ENCODE data around the gene SEC14L1. TPM values are rescaled to one million over a fixed set of nuclear protein-coding genes. Genes with fewer than 3 reads are reported as not detected.
A peak's percentile ranks its signal among the peaks of the same experiment; 100 is the strongest.

The SEC14L1 gene
- total RNA-seq, 1 donor from 2014 or later = 79.6 TPM

DNA sequence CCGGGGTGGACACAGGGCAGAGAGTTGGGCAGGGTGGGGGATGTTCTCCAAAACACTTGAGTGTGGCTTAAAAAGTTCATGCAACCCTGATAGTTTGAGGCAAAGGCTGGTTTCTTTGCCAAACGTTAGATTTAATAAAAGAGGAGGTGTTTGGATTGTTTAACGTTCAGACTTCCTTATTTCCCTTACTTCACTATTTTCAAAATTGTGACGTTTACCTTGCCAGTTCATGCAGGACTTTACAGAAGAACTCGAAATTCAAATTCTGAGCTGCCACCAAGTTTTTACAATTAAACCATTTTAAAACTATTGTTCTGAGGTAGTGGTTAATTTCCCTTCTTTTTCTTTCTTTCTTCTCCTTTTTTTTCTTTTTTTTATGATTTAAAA, 5.5 kb downstream of the SEC14L1 start:
- Mint-ChIP-seq H3K4me3 (peak overlapping the region; percentile 74), H3K9me3 (no peaks in the 10 kb centered on the region), H3K4me1 (peaks cover 71% of the 10 kb centered on the region), H3K36me3 (ENCODE audit: low read depth) (peaks cover 73% of the 10 kb centered on the region), H3K27ac (peak overlapping the region; percentile 76), H3K27me3 (no peaks in the 10 kb centered on the region)
- DNase-seq (no peak), ATAC-seq (ENCODE audit: low read depth) (no peak)
- POLR2A ChIA-PET = interaction anchor here (0.6 to 2.2 kb wide), 7 partner anchors 36 to 1020 kb away, joined by 3 to 7 read pairs (median 5); no protein-coding TSS in a partner anchor
- TF ChIP-seq, protein P1, sequence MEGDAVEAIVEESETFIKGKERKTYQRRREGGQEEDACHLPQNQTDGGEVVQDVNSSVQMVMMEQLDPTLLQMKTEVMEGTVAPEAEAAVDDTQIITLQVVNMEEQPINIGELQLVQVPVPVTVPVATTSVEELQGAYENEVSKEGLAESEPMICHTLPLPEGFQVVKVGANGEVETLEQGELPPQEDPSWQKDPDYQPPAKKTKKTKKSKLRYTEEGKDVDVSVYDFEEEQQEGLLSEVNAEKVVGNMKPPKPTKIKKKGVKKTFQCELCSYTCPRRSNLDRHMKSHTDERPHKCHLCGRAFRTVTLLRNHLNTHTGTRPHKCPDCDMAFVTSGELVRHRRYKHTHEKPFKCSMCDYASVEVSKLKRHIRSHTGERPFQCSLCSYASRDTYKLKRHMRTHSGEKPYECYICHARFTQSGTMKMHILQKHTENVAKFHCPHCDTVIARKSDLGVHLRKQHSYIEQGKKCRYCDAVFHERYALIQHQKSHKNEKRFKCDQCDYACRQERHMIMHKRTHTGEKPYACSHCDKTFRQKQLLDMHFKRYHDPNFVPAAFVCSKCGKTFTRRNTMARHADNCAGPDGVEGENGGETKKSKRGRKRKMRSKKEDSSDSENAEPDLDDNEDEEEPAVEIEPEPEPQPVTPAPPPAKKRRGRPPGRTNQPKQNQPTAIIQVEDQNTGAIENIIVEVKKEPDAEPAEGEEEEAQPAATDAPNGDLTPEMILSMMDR (IDR thresholded peaks at IDR 0.05) = no peak
- CTCF ChIA-PET = interaction anchor here (1.3 kb wide), 1 partner anchor 41 kb away, joined by 3 read pairs; no protein-coding TSS in a partner anchor
- intact Hi-C loops (cut with micrococcal nuclease) = loop anchor here (10.0 kb wide), 1 partner anchor 319 kb away; no protein-coding TSS in a partner anchor

DNA sequence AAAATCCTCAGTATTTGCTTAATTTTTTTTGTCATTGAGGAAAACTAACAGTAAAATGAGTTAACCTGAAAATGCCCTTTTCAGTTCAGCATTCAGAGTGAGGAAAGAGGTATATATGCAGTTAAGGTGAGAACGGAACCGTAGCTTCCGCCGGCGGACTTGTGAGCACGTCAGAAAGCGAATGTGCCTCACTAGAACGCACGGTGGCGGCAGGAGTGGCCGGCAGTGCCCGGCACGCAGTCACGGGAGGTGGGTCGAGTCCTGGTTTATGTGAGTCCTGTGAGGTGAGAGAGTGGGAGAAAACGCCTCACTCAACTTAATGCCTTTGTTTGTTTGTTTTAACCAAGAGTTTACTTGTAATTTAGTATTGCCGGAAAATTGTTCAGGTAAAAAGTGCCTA, 6.1 kb downstream of the SEC14L1 start:
- CTCF ChIA-PET = no interaction called here
- peak; percentile 27 for ATAC-seq (ENCODE audit: low read depth)
- peaks cover 76% of the 10 kb centered on the region for H3K36me3 Mint-ChIP-seq (ENCODE audit: low read depth)

DNA sequence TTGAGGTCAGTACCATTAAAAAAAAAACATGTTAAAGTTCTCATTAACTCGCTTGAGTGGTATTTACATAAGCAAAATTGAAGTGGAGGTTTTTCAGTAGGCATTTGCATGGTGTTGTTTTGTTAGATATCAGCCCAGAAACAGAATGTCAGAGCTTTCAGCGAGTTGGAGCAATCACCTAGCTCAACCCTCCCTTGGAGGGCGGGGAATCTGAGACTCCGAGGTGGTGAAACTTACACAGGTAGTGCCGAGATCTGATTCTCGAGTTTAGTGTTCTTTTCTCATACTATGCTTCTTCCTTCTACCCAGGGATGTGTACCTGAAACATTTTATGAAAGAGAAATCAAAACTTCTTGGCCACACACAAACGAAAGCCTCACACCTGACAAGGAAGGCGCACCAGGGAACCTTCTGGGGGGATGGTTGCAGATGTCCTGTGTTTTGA, 6.6 kb downstream of the SEC14L1 start:
- Mint-ChIP-seq H3K9me3 (no peaks in the 10 kb centered on the region), H3K27me3 (no peaks in the 10 kb centered on the region), H3K27ac (no peak overlapping the region), H3K4me1 (peaks cover 62% of the 10 kb centered on the region), H3K36me3 (ENCODE audit: low read depth) (peaks cover 76% of the 10 kb centered on the region), H3K4me3 (peak overlapping the region; percentile 74)
- DNase-seq = no peak
- ChIA-PET CTCF (no interaction called here), POLR2A (no interaction called here)
- TF ChIP-seq, protein P1 (IDR thresholded peaks at IDR 0.05) = no peak
- ATAC-seq (ENCODE audit: low read depth) = no peak
- intact Hi-C loops (cut with micrococcal nuclease) = loop anchor here (10.0 kb wide), 1 partner anchor 317 kb away; no protein-coding TSS in a partner anchor

More for the DNA sequence above, 6.1 kb downstream of the SEC14L1 start:
- Mint-ChIP-seq H3K27me3 (no peaks in the 10 kb centered on the region), H3K27ac (no peak overlapping the region), H3K9me3 (no peaks in the 10 kb centered on the region), H3K4me3 (peak overlapping the region; percentile 74), H3K4me1 (peaks cover 66% of the 10 kb centered on the region)
- TF ChIP-seq, protein P1 (IDR thresholded peaks at IDR 0.05) = no peak
- no peak for DNase-seq
- intact Hi-C loops (cut with micrococcal nuclease) = loop anchor here (10.0 kb wide), 1 partner anchor 318 kb away; no protein-coding TSS in a partner anchor
- POLR2A ChIA-PET = interaction anchor here (0.6 to 1.3 kb wide), 3 partner anchors 58 to 1020 kb away, joined by 4 to 5 read pairs (median 5); no protein-coding TSS in a partner anchor

DNA sequence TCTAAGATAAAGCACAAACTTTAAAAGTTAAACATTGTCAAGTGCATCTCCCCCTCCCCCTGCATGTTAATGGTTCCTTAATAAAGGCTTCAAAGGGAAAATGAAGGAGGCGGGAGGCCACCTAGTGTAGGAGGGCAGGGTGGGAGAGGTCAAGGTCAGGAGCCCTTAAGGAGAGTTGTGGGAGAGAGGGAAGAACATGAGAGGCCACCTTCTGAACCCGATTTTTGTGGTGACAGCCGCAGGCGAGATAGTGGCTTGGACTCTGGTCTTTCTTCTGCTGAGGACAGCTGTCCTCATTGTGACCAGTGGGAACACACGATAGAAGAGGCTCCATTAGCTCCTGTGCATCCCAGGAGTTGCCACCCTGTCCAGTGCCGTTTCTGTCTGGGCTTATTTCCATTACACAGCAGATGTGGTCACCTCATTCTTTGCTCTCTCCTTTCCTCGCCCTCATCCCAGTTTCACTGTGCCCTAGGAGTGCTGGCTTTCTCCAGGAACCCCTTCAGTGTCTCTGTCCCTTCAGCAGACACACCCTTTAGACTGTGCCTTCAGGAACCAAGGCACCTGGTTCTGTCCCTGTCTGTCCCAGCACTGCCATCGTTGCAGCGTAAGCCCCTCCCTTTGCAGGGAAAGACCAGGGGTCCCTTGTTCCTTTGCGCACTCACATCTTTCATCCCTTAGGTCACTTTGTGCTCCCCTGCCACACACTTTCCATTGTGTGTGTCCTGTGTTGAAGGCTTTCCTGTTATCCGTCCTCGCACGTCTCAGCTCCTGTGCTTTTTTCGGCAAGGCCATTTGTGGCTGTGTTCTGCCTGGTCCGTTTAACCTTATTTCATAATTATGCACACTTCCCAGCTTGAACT, 7.5 kb downstream of the SEC14L1 start:
- H3K4me3 Mint-ChIP-seq = no peak overlapping the region
- POLR2A ChIA-PET = no interaction called here

More for the DNA sequence above, 7.5 kb downstream of the SEC14L1 start:
- Mint-ChIP-seq H3K27ac (no peak overlapping the region), H3K36me3 (ENCODE audit: low read depth) (peaks cover 75% of the 10 kb centered on the region), H3K27me3 (no peaks in the 10 kb centered on the region), H3K4me1 (peaks cover 55% of the 10 kb centered on the region), H3K9me3 (no peaks in the 10 kb centered on the region)
- CTCF ChIA-PET = no interaction called here
- DNase-seq (no peak), ATAC-seq (ENCODE audit: low read depth) (no peak)
- intact Hi-C loops (cut with micrococcal nuclease) = loop anchor here (10.0 kb wide), 1 partner anchor 316 kb away; no protein-coding TSS in a partner anchor
- TF ChIP-seq, protein P1 (IDR thresholded peaks at IDR 0.05) = no peak
